Right ventricle myocardium superior (tissue), 1 donor: ENCODE measurements around the gene TMEM9. TPM values are rescaled to one million over a fixed set of nuclear protein-coding genes. Genes with fewer than 3 reads are reported as not detected.

ENCODE experiments used
- ATAC-seq: fragments of 200-7000 bp; cut with Tn5 transposase; one replicate; pipeline ENCODE4 v1.9.1; 2020; ENCODE audit warnings: mild to moderate bottlenecking; ENCODE audit not compliant: poor library complexity
- DNase-seq: peaks from one replicate; pipeline ENCODE4 v3.0.0-alpha.2; 2020
- intact Hi-C: fragments of 100-400 bp; cut with DNase I; formaldehyde crosslinking; loops from one replicate; pipeline ENCODE4 v1.11.2; 2022
- total RNA-seq: library from RNA; stranded (reverse); fragmentation: NEBNext Ultra II Directional; extraction: Animal tissue kit (Norgen Biotek cat#: 25700); gene quantifications from one replicate; pipeline ENCODE4 v1.2.1, GENCODE V29; 2021
- donor health status: DM: no; HTN: yes; CAD: no; lungs with severe emphysema.

Gene TMEM9
- total RNA-seq, 1 donor from 2014 or later = 20.7 TPM

DNA sequence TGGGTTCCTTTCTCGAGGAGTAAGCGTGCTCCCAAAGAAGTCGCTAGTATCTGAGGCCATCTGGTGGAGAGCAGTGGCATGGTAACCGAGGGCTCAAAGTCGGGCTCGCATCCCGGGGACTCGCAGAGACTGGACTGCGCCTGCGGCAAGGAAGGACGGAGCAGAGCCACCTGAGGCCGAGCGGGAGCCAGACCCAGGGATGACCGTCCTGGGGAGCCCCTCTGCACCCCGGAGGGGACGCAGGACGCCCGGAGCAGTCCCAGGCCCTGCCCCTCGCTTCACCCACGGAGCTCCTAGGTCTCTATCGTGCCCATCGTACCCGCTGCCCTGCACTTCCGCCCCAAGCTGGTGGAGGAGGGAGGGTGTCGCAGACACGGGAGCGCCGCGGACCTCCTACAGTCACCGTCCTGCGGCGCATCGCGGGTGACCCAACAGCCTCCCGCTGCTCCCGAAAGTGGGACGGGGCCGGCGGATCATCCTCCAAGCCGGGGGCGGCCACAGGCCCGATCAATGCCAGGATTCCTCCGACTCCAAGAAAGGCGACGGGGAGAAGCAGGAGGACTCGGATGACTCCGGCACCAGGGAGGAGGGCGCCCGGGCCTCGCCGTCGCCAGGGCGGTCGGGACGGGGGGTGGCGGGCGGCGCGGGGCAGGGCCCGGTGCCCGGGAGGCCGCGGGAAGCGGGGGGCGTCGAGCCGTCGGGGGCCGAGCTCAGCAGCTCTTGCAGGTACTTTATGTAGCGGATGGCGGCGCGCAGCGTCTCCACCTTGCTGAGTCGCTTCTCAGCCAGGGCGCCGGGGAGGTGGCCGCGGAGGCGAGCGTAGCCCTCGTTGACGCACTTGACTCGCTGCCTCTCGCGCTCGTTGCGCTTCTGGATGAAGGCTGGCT is 39.8 kb downstream of the TMEM9 start:
- intact Hi-C loops = loop anchor here (2.0 kb wide), 1 partner anchor 142 kb away; no protein-coding TSS in a partner anchor
- peak; percentile 98 for ATAC-seq

DNA sequence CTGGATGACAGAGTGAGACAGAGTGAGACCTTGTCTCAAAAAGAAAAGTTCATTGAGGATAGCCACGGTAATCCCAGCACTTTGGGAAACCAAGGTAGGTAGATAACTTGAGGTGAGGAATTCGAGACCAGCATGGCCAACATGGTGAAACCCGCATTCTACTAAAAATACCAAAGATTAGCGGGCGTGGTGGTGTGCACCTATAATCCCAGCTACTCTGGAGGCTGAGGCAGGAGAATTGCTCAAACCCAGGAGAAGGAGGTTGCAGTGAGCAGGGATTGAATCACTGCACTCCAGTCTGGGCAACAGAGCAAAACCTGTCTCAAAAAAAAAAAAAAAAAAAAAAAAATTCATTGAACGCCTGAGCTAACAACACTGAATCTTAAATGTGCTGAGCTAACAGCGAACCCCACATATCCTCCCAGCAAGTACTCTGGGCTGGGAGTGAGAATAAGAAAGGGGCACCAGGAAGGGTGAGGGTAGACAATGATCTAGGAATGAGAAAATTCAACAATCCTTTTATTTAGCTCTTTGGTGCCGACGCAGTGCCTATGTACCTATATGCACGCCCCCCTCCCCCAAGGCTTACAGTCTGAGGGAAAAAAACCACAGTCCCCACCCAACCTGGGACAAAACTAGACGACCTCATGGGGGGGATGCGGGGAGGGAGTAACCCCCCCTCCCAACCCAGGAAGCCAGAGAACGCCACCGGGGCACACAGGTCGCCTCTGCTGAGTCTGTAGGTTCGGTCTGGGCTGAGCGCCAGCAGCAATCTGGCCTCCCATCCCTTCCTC is 40.6 kb downstream of the TMEM9 start:
- no peak for DNase-seq
- intact Hi-C loops = loop anchor here (2.0 kb wide), 1 partner anchor 141 kb away; no protein-coding TSS in a partner anchor
- ATAC-seq = no peak

More for the DNA sequence above, 39.8 kb downstream of the TMEM9 start:
- peak; percentile 90 for DNase-seq

DNA sequence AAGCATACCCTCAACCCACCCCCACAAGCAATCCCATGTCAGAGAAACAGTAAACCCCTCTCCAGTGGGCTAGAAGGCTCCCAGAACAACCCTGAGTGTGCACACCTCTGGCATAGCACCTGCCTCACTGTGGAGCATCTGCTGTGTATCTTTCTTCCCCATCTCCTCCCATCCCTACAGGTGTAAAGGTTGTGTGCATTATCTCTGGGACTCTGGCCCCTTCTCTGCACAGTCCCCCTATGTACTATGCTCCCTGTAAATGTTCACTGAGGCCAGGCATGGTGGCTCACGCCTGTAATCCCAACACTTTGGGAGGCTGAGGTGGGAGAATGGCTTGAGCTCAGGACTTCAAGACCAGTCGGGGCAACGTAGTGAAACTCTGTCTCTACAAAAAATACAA is 41.3 kb downstream of the TMEM9 start:
- no peak for ATAC-seq
- intact Hi-C loops = no loop called here

DNA sequence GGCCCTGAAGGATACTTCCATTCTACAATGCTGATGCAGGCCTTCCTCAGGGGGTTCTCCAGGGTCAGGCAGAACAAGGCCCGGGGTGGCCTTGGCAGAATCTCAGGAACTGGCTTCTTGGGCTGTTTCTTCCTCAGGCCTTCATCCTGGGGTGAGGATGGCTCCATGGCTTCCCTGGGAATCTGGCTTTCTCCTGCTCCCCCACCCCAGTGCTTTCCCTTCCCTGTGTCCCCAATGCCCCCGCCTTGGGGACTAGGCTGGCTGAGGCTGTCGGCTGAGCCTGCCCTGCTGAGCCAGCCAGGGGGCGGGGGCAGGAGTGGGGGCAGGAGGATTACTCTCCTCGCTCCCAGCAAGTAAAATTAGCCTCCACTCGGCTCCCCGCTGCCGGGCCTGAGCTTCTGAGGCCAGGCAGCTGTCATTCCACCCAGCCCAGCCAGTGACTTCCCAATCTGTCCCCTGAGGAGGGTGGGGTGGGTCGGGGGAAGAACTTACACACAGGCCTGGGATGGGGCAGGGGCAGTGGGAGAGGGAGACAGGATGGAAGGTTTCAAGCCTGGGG is 42.0 kb downstream of the TMEM9 start, which contains the start of gene CACNA1S:
Gene CACNA1S (minus strand): TSS at position 254 of the 559 bp plus-strand sequence. CDS start 87 bp downstream, at position 167.
- intact Hi-C loops = no loop called here
- no peak for DNase-seq
- ATAC-seq = no peak

More for the DNA sequence above, 41.3 kb downstream of the TMEM9 start:
- DNase-seq = no peak

DNA sequence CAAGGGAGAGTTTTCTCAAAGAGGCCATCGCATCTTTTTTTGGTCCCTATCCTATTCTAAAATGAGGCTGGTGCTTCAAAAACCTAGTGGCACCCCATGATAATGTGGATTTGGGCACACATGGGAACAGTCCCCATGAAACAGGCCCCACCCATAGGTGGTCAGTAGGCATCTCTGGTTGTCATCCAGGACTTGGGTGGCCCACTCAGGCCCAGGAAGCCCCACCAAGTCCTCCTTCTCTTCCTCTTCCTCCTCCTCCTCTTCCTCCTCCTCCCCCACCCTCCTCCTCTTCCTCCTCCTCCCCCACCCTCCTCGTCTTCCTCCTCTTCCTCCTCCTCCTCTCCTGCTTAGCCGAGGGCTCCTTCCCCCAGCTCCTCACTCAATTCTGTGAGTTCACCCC is 42.6 kb downstream of the TMEM9 start:
- intact Hi-C loops = no loop called here
- no peak for ATAC-seq
- no peak for DNase-seq

DNA sequence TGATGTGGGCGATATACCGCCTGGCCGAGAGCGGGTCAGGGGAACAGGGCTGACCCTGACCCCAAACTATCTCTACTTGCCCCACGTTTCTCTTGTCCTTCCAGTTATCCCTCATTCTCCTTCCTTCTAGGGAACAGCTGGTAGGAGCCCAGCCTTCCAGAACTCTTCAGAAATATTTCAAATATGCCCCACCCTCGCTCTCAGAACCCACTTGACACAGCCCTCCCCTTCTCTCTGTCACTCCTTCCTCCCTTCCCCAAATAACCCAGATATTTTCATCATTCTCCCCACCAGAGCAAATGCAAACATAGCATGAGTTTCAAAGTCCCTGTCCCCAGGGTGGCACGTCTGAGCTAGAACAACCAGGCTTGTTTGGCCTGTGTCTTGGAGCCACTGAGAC is 43.1 kb downstream of the TMEM9 start:
- intact Hi-C loops = no loop called here
- ATAC-seq = no peak
- no peak for DNase-seq

DNA sequence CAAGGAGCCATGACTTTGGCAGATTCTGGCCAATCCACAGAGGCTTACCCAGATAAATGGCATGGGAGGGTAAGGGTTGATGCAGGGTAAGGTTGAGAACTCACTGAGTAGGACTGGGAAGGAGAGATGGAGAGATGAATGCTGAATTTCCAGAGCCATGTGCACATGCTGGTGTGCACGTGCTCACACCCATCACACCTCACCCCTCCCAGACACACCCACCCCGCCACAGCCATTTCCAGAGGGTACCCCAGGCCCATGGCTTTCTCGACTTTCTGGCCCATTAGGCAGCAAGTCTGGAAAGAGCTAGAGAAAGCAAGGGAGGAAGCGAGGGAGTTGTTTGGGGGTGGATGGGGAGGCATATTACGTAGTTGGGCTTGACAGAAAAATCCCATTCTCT is 43.7 kb downstream of the TMEM9 start:
- intact Hi-C loops = no loop called here
- no peak for DNase-seq

DNA sequence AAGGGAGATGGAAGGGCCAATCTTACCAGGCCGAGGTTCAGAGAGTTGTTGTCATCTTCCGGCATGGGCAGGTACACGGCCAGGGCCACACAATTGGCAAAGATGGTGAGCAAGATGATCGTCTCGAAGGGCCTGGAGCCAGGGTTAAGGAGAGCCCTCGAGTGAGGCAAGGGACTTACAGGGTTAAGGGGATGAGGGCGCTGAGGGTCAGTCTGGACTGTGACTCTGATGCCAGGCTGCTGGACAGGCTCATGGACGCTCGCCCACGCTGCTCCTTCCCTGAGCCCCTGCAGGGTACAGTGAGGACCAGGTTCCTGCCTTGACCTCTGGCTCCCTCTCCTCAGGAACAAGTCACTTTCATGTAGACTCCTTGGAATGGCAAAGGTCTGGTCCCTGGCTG is 44.1 kb downstream of the TMEM9 start:
- no peak for DNase-seq
- ATAC-seq = no peak
- intact Hi-C loops = no loop called here

More for the DNA sequence above, 43.7 kb downstream of the TMEM9 start:
- ATAC-seq = no peak

DNA sequence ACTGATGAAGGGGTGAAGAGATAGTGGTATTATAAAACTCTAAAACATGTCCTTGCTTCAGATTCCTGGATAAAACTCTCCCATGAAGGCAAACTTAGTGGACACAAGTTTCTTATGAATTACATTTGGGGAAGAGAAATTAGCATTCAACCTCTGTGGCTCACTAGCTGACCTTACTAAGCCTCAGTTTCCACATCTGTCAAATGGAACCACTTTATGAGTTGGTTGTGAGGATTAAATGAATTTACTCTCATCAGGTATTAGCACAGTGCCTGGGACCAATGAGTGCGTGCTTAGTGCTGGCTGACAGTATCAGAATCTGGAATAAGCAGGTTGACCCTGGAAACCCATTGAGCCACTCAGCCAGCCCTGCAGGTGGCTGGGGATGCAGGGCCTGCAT is 44.6 kb downstream of the TMEM9 start:
- no peak for DNase-seq
- intact Hi-C loops = no loop called here
- no peak for ATAC-seq

DNA sequence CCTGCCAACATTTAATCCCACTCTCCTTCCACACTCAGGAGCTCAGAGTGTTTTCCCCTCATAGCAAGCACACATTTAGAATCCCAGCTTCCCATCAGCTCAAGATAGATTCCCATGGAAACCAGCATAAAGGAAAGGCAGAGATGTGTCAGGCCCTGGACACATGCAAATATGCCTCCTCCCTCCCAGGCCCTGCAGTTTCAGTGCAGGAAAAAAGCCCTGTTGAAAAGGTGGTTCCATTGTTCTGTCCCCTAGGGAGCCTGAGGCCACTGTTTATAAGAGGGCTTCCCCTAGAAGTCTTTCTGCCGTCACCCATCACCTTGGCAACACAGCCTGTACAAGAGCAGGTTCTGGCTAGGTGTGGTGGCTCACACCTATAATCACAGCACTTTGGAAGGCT is 45.7 kb downstream of the TMEM9 start:
- DNase-seq = no peak
- no peak for ATAC-seq
- intact Hi-C loops = no loop called here

DNA sequence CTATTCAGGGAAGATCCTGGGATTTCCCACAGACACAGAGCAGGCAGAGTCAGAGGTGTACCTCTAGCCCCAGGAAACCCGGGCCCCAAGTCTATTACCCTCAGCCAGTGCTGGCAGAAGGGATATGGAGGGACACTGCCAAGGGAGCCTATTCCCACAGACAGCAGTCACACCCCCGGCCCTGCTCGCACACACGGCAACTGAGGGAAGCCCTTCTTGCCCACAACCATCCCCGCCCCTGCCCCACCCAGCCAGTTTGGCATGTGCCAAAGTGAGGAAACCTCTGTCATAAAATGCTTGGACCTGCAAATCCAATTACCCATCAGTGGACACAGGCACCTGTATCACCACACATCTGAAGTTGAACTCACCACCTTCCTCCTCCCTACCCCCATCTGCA is 48.6 kb downstream of the TMEM9 start:
- DNase-seq (no peak), ATAC-seq (no peak)
- intact Hi-C loops = no loop called here

DNA sequence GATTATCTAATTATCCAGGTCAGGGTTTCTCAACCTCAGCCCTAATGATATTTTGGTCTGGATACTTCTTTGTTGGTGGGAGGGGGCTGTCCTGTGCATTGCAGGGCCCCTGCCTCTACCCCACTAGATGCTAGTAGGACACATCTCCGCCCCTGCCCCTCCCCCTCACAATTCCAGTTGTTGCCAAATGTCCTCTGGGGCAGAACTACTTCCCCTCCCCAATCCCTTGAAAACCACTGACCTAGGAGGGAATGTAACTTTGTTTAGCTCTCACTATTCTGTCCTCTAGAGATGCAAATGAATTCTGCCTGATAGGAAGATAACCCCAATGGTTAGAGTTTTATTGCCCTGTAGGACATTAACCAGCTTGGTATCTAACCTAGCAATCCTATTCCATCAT is 50.1 kb downstream of the TMEM9 start:
- intact Hi-C loops = no loop called here
- ATAC-seq (no peak), DNase-seq (no peak)

DNA sequence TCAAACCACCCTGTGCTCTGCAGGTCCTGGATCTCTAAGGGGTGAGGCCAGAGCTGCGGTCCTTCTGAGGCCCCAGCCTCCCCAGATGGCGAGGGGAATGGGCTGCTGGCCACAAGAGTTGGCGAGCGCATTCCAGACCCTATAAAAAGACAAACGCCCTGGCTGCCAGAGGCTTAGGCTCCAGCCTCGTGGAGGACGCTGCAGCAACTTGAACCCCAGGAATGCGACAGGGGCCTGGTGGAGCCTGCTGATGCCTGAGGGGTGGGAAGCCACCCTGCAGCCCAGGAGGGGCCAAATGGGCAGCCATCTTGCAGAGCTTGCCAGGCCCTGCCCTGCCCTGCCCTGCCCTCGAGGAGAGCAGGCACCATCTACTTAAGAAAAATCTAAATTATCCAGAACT is 50.6 kb downstream of the TMEM9 start:
- ATAC-seq = no peak
- no peak for DNase-seq
- intact Hi-C loops = no loop called here

DNA sequence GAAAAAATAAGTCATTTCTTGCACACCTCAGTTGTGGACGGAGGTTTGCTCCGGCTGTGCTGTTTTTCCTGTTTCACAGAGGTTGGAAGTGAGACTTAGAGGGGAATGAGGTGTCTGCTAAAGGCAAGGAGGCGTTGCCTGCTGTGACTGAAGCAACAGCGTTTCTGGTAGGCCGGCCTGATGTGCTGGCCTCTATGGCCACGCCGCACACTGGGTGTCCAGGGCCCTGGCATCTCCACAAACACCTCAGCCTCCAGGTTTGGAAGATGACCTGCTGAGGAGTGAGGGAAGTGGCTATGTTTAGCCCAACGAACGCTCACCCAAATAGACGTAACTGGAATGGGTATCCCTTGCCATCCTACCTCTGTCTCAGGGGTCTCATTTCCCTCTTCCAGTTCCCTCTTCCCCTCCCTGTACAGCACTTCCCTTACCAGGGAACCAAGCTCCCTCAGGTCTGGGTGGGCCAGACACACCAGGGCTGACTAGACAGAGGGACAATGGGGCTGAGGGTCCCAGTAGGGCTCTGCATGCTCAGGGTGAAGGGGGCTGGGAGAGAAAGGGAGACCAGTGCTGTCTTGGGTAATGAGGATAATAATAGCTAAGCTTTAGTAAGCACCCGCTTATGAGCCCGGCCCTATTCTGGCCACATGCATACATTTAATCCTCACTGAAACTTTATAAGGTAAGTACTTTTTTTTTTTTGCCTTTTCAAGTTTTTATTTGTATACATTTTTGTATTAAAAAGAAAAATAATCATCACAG is 53.9 kb downstream of the TMEM9 start:
- ATAC-seq (no peak), DNase-seq (no peak)
- intact Hi-C loops = no loop called here

DNA sequence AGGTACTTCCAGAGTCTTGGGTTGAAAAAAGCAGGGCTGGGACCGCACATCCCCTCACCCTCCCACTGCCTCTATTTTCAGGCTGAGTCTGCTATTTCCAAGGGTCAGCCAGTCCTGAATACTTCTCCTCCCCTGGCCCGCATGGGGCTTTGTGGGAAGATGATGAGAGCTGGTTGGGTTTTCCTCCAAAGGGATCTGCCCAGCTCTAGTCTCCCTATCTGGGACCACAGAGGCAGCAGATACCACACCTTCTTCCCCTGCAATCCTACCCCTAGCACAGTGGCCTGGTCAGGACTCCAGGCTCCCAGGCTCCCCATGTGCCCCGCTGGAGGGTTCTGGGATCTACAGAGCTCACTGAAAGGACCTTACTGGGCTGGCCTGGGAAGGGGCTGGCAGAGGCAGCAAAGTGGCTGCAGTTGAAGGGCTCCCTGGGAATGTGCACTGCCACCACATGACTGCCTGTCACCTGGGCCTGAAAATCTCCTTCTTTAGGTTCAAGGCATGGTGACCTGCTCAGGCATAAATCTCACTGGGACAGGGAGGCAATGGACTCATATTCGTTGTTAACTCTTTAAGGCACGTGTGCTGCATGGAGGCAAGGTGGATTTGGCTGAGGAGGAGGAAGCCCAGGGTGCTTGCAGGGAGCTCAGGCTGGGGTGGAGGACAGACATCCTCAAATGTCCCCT is 55.1 kb downstream of the TMEM9 start:
- no peak for DNase-seq
- intact Hi-C loops = no loop called here
- no peak for ATAC-seq

DNA sequence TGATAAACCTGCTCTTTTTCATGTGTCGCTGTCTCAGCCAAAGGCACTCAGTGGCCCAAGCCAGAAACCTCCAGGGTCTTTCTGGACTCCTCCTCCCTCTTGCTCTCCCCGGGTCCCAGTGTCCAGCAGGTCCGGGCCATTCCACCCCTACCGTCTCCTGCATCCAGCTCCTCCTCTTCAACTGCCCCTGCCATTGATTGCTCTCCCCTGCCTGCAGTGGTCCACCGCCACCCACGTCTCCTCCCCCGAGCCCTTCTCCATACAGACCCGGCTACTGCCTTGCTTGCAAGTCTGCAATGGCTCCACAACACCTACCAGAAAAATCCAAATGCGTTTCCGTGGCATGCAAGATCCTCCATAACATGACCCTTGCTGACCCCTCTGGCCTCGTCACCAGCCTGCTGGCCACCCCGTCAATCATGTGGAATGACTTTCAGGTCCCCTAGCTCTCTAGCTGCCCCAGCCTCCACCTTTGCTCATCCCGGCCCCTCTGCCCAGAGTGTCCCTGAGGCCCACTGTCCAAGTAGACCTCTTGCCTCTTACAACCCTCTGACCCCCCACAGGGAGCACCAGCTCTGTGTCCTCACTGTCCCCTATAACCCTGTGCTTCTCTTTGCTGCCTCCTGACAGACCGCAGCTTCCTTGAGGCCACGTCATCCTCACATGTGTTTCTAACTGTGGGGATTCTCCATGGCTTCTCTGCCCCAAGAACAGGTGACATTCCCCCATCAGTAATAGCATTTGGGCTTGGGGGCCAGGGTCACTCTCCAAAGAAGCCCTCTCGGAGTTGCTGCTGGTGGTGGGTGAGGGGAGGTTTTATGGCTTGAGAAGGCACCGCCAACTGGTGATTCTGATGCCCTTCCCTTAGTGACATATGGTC is 57.1 kb downstream of the TMEM9 start:
- no peak for DNase-seq

DNA sequence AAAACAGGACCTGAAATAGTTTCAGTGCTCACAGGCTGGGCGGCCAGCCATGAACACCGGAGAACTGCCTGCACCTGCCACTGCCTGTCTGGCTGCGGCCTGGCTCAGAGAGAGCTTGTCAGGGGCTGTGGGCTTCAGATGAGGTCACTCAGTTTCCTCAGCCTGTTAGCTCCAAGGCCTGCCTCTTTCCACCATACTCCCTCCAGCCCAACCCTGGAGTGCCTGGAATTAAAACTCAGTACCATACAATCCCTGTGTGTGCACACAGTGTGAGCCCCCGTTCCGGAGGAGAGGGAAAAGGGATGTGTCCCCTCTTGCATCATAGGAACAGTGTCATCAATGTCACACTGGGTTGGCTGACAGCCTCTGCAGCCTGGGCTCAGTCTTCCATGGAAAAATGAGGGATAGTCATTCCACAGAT is 58.2 kb downstream of the TMEM9 start:
- intact Hi-C loops = no loop called here
- DNase-seq (no peak), ATAC-seq (no peak)

More for the DNA sequence above, 57.1 kb downstream of the TMEM9 start:
- intact Hi-C loops = no loop called here
- no peak for ATAC-seq
